ENCODE measurements around the gene CXXC4.

The CXXC4 gene

DNA sequence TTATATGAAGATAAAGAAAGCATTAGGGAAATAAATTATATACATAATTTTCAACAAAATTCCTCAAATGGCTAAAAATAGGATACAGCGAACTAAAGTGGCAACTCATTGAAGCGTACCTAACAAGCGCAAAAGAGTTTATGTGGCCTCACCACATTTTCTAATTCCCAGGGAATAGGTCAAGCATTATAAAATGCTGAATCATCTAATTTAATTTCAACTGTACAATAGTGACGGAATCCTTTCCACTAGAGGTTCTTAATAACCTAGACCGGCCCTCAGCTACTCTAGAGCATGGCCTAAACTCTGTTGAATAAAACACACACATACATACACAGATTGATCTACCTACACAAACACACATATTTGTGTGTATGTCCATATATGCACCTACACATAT is 29.1 kb downstream of the CXXC4 start:
- H3K4me1 Mint-ChIP-seq, result no peaks in the 10 kb centered on the region
- H3K27ac Mint-ChIP-seq, result no peak overlapping the region
- no peak overlapping the region for H3K4me3 Mint-ChIP-seq
- H3K9me3 Mint-ChIP-seq, result no peaks in the 10 kb centered on the region
- no peaks in the 10 kb centered on the region for H3K27me3 Mint-ChIP-seq
- no peak for ATAC-seq (replicated peaks)
- H3K36me3 Mint-ChIP-seq, result no peaks in the 10 kb centered on the region
- DNase-seq, result no peak

DNA sequence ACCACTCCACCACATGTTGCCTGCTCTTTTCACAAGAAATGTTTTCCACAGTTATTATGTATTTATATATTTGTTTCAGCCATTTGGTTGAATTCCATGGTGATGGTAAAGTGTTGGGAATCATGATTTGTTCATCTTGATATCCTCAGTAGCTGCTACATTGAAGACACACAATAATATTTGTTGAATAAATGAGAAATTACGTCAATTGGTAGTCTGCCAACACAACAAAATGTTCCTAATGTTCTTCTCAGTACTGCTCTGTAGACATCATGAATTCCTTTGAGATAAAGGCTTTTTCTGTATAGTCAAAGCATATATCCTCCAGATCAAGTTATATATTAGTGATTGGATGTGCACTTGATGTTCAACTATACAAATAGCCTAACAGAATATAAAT is 29.5 kb downstream of the CXXC4 start:
- Mint-ChIP-seq H3K4me1 (no peaks in the 10 kb centered on the region), H3K4me3 (no peak overlapping the region), H3K9me3 (no peaks in the 10 kb centered on the region), H3K36me3 (no peaks in the 10 kb centered on the region), H3K27me3 (no peaks in the 10 kb centered on the region), H3K27ac (no peak overlapping the region)
- ATAC-seq (replicated peaks) (no peak), DNase-seq (no peak)

DNA sequence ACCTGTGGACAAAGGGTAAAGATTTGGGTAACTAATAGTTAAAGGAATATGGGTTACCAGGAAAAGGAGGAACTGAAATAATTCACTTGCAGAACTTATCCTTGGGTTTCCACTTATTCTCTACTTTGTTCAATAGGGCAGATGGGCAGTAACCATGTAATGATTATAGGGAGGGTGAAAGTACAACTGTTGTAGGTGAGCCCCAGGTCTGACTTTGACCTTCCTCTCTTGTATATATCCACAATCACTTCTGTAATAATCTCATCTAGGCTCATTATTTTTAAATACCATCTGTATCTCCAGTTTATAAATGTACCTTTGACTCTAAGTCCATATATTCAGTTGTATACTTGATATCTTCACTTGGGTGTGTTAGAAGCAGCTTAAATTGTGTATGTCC is 32.1 kb downstream of the CXXC4 start:
- H3K4me3 Mint-ChIP-seq, result no peak overlapping the region
- no peaks in the 10 kb centered on the region for H3K4me1 Mint-ChIP-seq
- no peak overlapping the region for H3K27ac Mint-ChIP-seq
- ATAC-seq (replicated peaks) (no peak), DNase-seq (no peak)
- no peaks in the 10 kb centered on the region for H3K36me3 Mint-ChIP-seq
- H3K27me3 Mint-ChIP-seq, result no peaks in the 10 kb centered on the region
- H3K9me3 Mint-ChIP-seq, result peaks cover 2 to 3% of the 10 kb centered on the region in 2 donors

DNA sequence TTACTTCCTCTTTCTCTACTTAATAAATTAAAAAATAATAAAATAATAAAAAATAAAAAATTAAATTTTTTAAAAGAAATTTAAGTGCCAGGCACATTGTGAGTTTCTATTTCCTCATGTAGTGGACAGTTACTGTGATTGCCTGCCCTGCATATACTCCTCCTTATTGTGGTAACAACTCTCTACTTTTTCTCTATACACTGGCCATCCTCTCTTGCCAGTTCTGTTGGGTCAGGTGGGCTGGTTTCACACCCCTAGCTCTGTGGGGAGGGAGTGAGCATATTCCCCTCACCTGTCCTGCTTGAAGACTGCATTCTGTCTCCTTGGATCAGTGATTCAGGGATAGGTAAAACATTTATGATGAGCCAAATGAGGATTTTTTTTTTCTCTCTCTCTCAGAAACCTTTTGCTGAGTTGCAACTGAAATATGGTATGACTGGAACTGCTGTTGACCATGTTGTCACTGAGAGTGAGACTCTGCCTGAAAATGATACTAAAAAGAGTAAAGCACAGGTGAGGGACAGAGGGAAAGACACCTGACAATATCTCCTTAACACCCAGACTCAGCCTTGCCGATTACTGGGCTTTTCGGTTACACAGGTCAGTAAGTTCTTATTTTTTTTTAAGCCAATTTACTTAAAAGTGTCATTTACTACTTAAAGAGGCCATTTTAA is 37.2 kb downstream of the CXXC4 start:
- H3K4me1 Mint-ChIP-seq, result no peaks in the 10 kb centered on the region
- DNase-seq (no peak), ATAC-seq (replicated peaks) (no peak)

DNA sequence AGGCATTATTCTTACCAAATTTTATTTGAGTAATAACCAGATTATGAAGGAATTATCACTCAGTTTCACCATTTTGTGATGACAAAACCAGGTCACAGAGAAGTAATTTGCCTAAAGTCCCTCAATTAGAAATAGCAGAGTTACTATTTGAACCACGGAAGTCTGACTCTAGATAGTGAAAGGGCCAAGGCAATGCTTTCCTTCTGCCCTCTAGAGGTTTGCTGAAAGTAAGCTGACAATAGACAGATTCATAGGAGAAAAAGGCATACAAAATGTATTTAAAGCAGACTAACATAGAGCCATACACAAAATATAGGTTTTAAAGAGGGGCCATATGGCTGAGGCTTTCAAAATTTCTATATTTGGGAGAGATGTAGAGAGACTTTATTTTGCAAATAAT is 43.1 kb downstream of the CXXC4 start:
- Mint-ChIP-seq H3K36me3 (no peaks in the 10 kb centered on the region), H3K27me3 (no peaks in the 10 kb centered on the region), H3K4me3 (no peak overlapping the region), H3K9me3 (peaks cover 0 to 2% of the 10 kb centered on the region in 2 donors), H3K4me1 (no peaks in the 10 kb centered on the region), H3K27ac (no peak overlapping the region)
- DNase-seq (no peak), ATAC-seq (replicated peaks) (no peak)

More for the DNA sequence above, 37.2 kb downstream of the CXXC4 start:
- H3K4me3 Mint-ChIP-seq, result no peak overlapping the region
- H3K9me3 Mint-ChIP-seq, result peaks cover 3% of the 10 kb centered on the region in 2 donors
- no peaks in the 10 kb centered on the region for H3K27me3 Mint-ChIP-seq
- no peaks in the 10 kb centered on the region for H3K36me3 Mint-ChIP-seq
- H3K27ac Mint-ChIP-seq, result no peak overlapping the region

DNA sequence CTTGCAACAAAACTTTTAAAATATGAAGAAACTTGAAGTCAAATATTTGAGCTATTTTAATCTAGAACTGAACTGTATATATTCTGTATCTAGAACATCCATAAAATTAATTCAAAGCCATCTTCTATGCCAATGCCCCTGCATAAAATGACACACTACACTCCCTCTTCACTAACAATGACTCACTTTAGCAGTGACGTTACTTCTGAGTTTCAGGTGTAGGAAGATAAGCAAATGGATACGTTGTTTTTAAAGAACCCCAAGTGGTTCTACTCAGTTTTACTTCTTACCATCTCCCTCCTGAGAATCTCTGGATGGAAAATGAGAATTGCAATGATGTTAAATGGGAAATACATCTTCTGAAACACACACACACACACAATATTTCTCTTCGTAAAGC is 45.2 kb downstream of the CXXC4 start:
- Mint-ChIP-seq H3K4me3 (no peak overlapping the region), H3K27ac (no peak overlapping the region), H3K9me3 (no peaks in the 10 kb centered on the region), H3K4me1 (no peaks in the 10 kb centered on the region), H3K27me3 (no peaks in the 10 kb centered on the region), H3K36me3 (no peaks in the 10 kb centered on the region)
- DNase-seq (no peak), ATAC-seq (replicated peaks) (no peak)

DNA sequence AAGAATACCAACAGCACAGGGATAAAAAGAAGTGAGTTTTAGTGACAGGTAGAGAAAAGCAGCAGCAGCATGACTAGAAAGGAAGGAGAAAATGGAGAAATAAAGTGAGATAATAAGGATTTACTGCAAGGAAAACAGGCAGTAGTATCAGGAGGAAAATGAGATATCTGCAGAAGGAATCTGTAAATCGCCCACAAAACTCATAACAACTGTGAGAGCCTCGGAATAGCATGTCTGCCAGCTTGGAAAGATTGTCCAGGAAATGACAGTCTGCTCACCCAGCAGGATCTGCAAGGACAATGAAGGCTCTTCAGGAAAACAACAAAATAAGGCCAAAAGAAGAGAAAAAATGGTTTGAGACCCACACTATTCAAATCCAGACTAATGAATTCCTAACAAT is 47.4 kb downstream of the CXXC4 start:
- ATAC-seq (replicated peaks) (no peak), DNase-seq (no peak)
- no peaks in the 10 kb centered on the region for H3K9me3 Mint-ChIP-seq
- H3K4me1 Mint-ChIP-seq, result no peaks in the 10 kb centered on the region
- H3K27ac Mint-ChIP-seq, result no peak overlapping the region
- no peaks in the 10 kb centered on the region for H3K36me3 Mint-ChIP-seq
- H3K4me3 Mint-ChIP-seq, result no peak overlapping the region
- no peaks in the 10 kb centered on the region for H3K27me3 Mint-ChIP-seq

DNA sequence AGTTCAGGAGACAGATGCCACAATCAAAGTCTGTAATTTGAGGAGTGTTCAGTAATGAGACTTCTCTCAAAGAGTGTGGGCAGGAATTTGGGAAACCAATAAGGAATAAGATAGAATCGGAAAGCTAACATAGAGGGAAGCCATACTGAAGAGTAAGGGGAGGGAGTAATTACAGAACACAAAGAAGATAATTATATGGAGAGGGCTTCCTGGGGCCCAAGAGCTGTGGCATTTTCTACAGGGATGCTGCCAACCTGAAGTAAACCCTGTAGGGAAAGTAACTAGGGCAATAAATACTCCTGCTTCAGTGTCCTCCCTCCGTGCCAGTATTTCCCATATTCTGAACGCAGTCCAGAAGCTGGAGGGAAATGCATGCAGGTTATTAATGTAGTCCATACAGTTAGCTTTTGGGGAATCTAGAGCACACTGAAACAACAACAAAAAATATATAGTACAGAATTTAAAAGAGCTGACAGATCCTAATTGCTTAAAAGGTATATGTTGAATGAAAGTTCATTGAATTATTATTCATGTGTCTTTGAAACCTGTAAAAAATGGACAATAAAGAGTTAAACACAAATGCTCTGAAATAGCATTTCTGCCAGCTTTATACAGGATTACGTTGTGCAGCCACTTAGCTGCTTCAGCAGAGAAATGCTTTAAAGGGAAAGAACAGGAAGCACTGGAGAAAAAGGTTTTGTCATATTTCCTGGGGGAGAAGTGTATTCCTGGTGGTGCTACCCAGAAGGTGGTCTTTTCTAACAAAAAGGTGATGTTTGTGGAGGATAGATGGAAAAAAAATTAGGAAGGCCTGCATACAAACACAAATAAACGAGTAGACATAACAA is 48.0 kb downstream of the CXXC4 start:
- Mint-ChIP-seq H3K27ac (no peak overlapping the region), H3K9me3 (no peaks in the 10 kb centered on the region), H3K4me1 (no peaks in the 10 kb centered on the region), H3K4me3 (no peak overlapping the region), H3K27me3 (no peaks in the 10 kb centered on the region), H3K36me3 (no peaks in the 10 kb centered on the region)
- ATAC-seq (replicated peaks) (no peak), DNase-seq (no peak)

DNA sequence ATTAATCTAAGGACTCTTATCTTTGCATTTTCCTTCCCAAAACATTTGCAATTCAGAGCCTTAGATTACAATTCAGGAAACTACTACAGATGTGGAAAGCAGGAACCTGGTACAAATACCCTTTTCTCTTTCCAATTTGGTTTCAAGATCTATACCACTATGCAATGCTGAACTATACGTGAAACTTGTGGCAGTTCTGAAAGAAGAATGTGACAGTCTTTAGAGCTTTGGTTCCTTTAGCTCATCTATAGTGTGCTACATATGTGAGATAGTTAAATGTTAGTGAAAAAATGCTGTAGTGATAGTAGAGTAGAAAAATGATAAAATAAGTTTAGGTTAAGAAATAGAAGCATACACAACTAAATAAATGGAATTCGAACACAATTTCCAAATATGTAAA is 50.0 kb downstream of the CXXC4 start:
- no peak for DNase-seq
- no peak for ATAC-seq (replicated peaks)
- peaks cover 0 to 3% of the 10 kb centered on the region in 2 donors for H3K9me3 Mint-ChIP-seq
- no peak overlapping the region for H3K27ac Mint-ChIP-seq
- H3K36me3 Mint-ChIP-seq, result no peaks in the 10 kb centered on the region
- no peaks in the 10 kb centered on the region for H3K27me3 Mint-ChIP-seq
- H3K4me1 Mint-ChIP-seq, result no peaks in the 10 kb centered on the region
- H3K4me3 Mint-ChIP-seq, result no peak overlapping the region

DNA sequence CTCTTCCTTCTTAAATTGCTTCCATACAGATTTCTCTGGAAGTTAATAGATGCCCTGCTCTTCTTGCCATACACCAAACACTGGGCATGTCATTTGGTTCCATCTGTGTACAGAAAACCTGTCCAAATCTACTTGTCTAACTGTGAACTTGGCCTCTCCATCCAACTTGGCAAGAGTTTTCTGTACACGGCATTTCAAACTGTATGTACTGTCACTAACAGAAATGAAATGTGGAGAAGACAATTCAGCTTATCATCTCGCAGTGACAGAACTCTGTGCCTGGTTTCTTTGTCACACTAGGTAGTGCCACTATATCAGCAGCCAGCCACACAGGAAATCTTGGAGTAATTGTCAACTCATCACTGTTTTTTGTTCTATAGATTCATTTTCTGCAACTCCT is 58.2 kb downstream of the CXXC4 start:
- Mint-ChIP-seq H3K27ac (no peak overlapping the region), H3K36me3 (no peaks in the 10 kb centered on the region), H3K4me1 (no peaks in the 10 kb centered on the region), H3K4me3 (no peak overlapping the region), H3K9me3 (peaks cover 0 to 4% of the 10 kb centered on the region in 2 donors), H3K27me3 (no peaks in the 10 kb centered on the region)
- DNase-seq, result no peak
- no peak for ATAC-seq (replicated peaks)

DNA sequence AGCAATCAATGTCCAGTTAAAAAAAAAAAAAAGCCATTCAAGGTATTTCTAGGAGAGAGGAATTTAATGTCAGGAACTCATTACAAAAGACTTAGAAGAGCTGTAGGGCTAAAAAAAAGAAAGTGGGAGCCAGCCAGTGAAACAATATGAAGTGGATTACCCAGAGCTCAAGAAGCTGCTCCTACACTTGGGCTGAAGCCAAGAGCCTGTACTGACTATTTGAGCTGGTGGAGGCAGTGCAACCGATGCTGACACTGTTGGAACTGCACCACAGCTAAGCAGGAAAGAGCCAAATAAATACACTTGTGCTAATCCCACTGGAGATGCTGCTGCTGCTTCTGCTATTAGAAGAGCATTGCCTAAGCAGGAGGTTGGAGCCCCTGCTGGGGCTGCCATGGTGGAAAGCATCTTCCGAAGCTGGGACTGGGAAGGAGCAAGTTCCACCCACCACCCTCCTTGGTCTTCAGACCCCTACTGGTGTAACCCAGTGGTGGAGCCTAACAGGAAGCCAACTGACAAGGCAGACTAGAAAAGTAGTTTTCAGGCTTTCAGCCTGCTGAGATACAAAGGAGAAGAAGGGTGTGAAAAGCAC is 65.4 kb downstream of the CXXC4 start:
- H3K9me3 Mint-ChIP-seq, result peaks cover 4 to 6% of the 10 kb centered on the region in 2 donors
- ATAC-seq (replicated peaks), result no peak
- no peak overlapping the region for H3K27ac Mint-ChIP-seq

DNA sequence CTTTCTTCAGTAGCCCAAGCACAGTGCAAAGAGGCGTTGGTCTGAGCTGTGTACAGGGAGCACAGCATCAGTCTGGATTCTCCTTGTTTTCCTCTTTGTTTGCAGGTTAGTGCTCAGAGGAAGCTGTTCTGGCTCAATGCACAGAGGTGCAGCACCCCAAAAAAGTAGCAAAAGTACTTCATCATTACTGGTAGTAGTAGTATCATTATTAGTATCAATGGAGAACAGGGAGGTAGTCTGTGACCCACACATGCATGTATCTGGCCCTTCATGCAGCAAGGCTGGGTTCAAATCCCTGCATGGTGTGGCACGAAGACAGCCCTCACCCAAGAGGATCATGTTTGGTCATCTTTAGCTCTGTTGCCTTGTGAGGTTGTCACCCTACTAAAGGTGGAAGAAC is 68.7 kb downstream of the CXXC4 start:
- no peak for ATAC-seq (replicated peaks)
- no peaks in the 10 kb centered on the region for H3K36me3 Mint-ChIP-seq
- no peak overlapping the region for H3K4me3 Mint-ChIP-seq
- H3K27me3 Mint-ChIP-seq, result no peaks in the 10 kb centered on the region
- no peak overlapping the region for H3K27ac Mint-ChIP-seq
- no peaks in the 10 kb centered on the region for H3K4me1 Mint-ChIP-seq
- DNase-seq, result no peak
- H3K9me3 Mint-ChIP-seq, result peaks cover 4% of the 10 kb centered on the region in 2 donors

More for the DNA sequence above, 65.4 kb downstream of the CXXC4 start:
- Mint-ChIP-seq H3K4me3 (no peak overlapping the region), H3K36me3 (no peaks in the 10 kb centered on the region), H3K4me1 (no peaks in the 10 kb centered on the region), H3K27me3 (no peaks in the 10 kb centered on the region)
- no peak for DNase-seq

DNA sequence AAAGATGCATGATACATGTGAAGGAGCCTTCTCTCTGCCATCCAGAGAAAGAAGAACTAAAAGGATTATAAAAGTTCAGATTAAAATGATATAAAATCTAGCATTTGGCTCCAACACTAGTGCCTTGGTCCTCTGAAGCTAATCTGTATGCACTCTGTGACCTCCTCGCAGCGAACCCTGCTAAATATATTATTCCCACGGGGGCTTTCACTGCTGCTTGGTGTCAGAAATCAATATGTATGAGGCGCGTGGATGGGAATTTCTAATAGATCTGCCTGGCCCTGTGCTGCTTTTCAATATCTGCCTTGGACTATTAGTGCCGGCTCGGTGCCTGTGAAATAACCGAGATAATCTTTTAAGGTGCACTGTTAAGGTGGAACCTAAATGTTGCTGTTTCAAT is 69.7 kb downstream of the CXXC4 start:
- DNase-seq (no peak), ATAC-seq (replicated peaks) (no peak)
- no peak overlapping the region for H3K27ac Mint-ChIP-seq
- no peak overlapping the region for H3K4me3 Mint-ChIP-seq
- H3K27me3 Mint-ChIP-seq, result no peaks in the 10 kb centered on the region
- H3K36me3 Mint-ChIP-seq, result no peaks in the 10 kb centered on the region
- no peaks in the 10 kb centered on the region for H3K4me1 Mint-ChIP-seq
- H3K9me3 Mint-ChIP-seq, result peaks cover 2 to 4% of the 10 kb centered on the region in 2 donors

DNA sequence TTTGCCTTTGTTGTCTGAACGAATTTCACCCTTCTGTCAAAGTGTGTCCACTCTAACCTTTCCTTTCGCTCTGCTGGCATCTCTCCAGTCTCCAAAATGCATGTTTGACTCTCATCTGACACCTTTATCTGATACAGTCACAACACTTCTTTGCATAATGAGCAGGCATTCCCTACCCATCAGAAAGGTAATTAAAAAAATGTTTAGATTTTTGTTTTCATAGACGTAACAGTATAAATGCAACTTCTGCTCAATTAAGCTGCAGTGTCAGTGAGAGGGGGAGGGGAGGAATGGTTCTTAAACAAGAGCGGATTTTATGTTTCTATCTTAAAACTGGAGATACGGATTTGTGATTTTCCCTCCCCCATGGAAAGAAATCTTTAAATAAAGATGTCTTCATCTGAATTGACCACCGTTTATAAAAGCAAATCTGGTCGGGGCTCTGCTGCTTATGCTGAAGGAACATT is 70.2 kb downstream of the CXXC4 start:
- peaks cover 2 to 4% of the 10 kb centered on the region in 2 donors for H3K9me3 Mint-ChIP-seq
- H3K27me3 Mint-ChIP-seq, result no peaks in the 10 kb centered on the region
- H3K27ac Mint-ChIP-seq, result no peak overlapping the region
- H3K4me3 Mint-ChIP-seq, result no peak overlapping the region
- no peak for DNase-seq
- H3K36me3 Mint-ChIP-seq, result no peaks in the 10 kb centered on the region
- no peak for ATAC-seq (replicated peaks)
- H3K4me1 Mint-ChIP-seq, result no peaks in the 10 kb centered on the region

DNA sequence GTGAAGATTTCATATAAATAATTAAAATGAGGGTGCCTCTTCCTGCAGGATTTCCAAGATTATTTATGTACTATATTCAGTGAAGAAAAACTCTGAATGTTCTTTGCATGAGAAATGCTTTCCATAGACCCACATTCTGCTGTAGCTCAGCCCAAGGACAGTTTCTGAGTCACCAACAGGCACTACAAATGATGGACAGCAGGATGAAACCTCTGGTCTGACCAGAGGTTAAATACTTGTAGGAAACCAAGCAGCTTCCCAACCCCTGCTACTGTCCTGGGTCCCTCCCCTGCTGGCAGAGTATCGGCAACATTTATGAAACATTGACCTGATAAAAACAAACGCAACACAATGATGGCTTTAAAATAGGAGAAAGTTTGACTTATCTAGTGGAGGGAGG is 73.1 kb downstream of the CXXC4 start:
- DNase-seq (no peak), ATAC-seq (replicated peaks) (no peak)
- Mint-ChIP-seq H3K27ac (no peak overlapping the region), H3K9me3 (no peaks in the 10 kb centered on the region), H3K27me3 (no peaks in the 10 kb centered on the region), H3K4me3 (no peak overlapping the region), H3K36me3 (no peaks in the 10 kb centered on the region), H3K4me1 (no peaks in the 10 kb centered on the region)

Data from stimulated activated naive B cell treated with anti-CD40 and anti-IgM and Interleukin-4, amounts not matched to agents 10 μg/mL and 1 μg/mL and 100 μg/mL, for 72 hours (primary cell).